ENCODE results near the gene KRT78.

GRCh38 chr12:52825961-52826360, 22.8 kb downstream of the KRT78 start:
- TF ChIP-seq EHMT2 (IDR thresholded peaks at IDR 0.05; ENCODE audit: low read depth) (no peak), RAD21 (conservative IDR thresholded peaks at IDR 0.05 in 1 of 2, IDR thresholded peaks at IDR 0.05 in 1 of 2) (no peak), POLR2A (IDR thresholded peaks at IDR 0.05; ENCODE audit: low read length) (no peak), CTCF (IDR thresholded peaks at IDR 0.05) (no peak)

Data from A549 (cell line).